ENCODE measurements around the gene BANF2. TPM values are rescaled to one million over a fixed set of nuclear protein-coding genes. Genes with fewer than 3 reads are reported as not detected.

The BANF2 gene
- total RNA-seq: not detected in 3 replicates

GRCh38 chr20:17699931-17700351 lies at the start of gene BANF2:
TSS of gene BANF2 (plus strand) at chr20:17699966. CDS start at chr20:17725026, 25,060 bp downstream.
- no peak for DNase-seq (ENCODE audit: low spot score in 2 of 2, unreplicated experiment in 2 of 2)
- H3K9me3 Mint-ChIP-seq: peaks cover 12% of the 10 kb centered on the region
- no peaks in the 10 kb centered on the region for H3K27me3 Mint-ChIP-seq (ENCODE audit: low read depth)
- H3K27ac Mint-ChIP-seq: no peak within 1 kb of the TSS
- no peak for TF ChIP-seq CTCF (IDR thresholded peaks at IDR 0.05; ENCODE audit: unreplicated experiment)
- H3K36me3 Mint-ChIP-seq: no peaks in the 10 kb centered on the region
- H3K4me1 Mint-ChIP-seq: no peaks in the 10 kb centered on the region
- no peak within 1 kb of the TSS for H3K4me3 Mint-ChIP-seq

- Mint-ChIP-seq H3K36me3 (peaks cover 4% of the 10 kb centered on the region), H3K4me1 (peaks cover 35% of the 10 kb centered on the region), H3K4me3 (no peak overlapping the region), H3K27me3 (ENCODE audit: low read depth) (no peaks in the 10 kb centered on the region), H3K27ac (peak overlapping the region; percentile 34), H3K9me3 (no peaks in the 10 kb centered on the region)
- TF ChIP-seq CTCF (IDR thresholded peaks at IDR 0.05; ENCODE audit: unreplicated experiment): no peak
- DNase-seq (ENCODE audit: low spot score in 2 of 2, unreplicated experiment in 2 of 2): peak in 1 of 2 experiments; percentile 3
Measured at GRCh38 chr20:17650301-17651128, 49.3 kb upstream of the BANF2 start.

GRCh38 chr20:17651129-17651759 lies 48.5 kb upstream of the BANF2 start:
- no peak for TF ChIP-seq CTCF (IDR thresholded peaks at IDR 0.05; ENCODE audit: unreplicated experiment)
- peak in 1 of 2 experiments; percentile 1 for DNase-seq (ENCODE audit: low spot score in 2 of 2, unreplicated experiment in 2 of 2)
- peak overlapping the region; percentile 26 for H3K27ac Mint-ChIP-seq
- H3K4me3 Mint-ChIP-seq: no peak overlapping the region
- H3K36me3 Mint-ChIP-seq: peaks cover 4% of the 10 kb centered on the region
- peaks cover 34% of the 10 kb centered on the region for H3K4me1 Mint-ChIP-seq
- no peaks in the 10 kb centered on the region for H3K9me3 Mint-ChIP-seq
- no peaks in the 10 kb centered on the region for H3K27me3 Mint-ChIP-seq (ENCODE audit: low read depth)

- no peaks in the 10 kb centered on the region for H3K27me3 Mint-ChIP-seq (ENCODE audit: low read depth)
- peaks cover 27% of the 10 kb centered on the region for H3K4me1 Mint-ChIP-seq
- peak in 1 of 2 experiments; percentile 5 for DNase-seq (ENCODE audit: low spot score in 2 of 2, unreplicated experiment in 2 of 2)
- H3K36me3 Mint-ChIP-seq: peaks cover 8% of the 10 kb centered on the region
- H3K9me3 Mint-ChIP-seq: no peaks in the 10 kb centered on the region
- peak overlapping the region; percentile 34 for H3K27ac Mint-ChIP-seq
- H3K4me3 Mint-ChIP-seq: no peak overlapping the region
- no peak for TF ChIP-seq CTCF (IDR thresholded peaks at IDR 0.05; ENCODE audit: unreplicated experiment)
Measured at GRCh38 chr20:17651760-17652388, 47.9 kb upstream of the BANF2 start.

GRCh38 chr20:17652411-17652810 lies 47.4 kb upstream of the BANF2 start:
- peaks cover 24% of the 10 kb centered on the region for H3K4me1 Mint-ChIP-seq
- no peak for TF ChIP-seq CTCF (IDR thresholded peaks at IDR 0.05; ENCODE audit: unreplicated experiment)
- H3K27ac Mint-ChIP-seq: peak overlapping the region; percentile 34
- H3K9me3 Mint-ChIP-seq: no peaks in the 10 kb centered on the region
- H3K4me3 Mint-ChIP-seq: no peak overlapping the region
- H3K36me3 Mint-ChIP-seq: peaks cover 11% of the 10 kb centered on the region
- H3K27me3 Mint-ChIP-seq (ENCODE audit: low read depth): no peaks in the 10 kb centered on the region
- no peak for DNase-seq (ENCODE audit: low spot score in 2 of 2, unreplicated experiment in 2 of 2)

Data from mesothelial cell of epicardium (in vitro differentiated cells).